Stimulated activated CD4-positive, alpha-beta T cell treated with anti-CD3 and anti-CD28 coated beads, Interleukin-1b, Interleukin-23, amount 100 ng/mL, for 4 hours (primary cell): ENCODE measurements around the gene STN1.

Experiments used
- DNase-seq, 2 donors: peaks; one replicate each; pipeline ENCODE4 v3.0.0-alpha.2; 2020; ENCODE audit warnings: low read depth in 2 of 2

The STN1 gene

GRCh38 chr10:103918053-103918846, at the start of gene STN1:
Gene STN1 (minus strand): TSS chr10:103918184. CDS start chr10:103917594, 590 bp downstream.
- peak; percentile 91 to 93 for DNase-seq

GRCh38 chr10:103967448-103968071, 49.6 kb upstream of the STN1 start:
- DNase-seq = peak in 1 of 2 donors; percentile 23

- DNase-seq = peak; percentile 76 to 81
These were observed 48.9 kb upstream of the STN1 start, which contains the start of gene SLK for GRCh38 chr10:103966671-103967447. Gene SLK (plus strand): TSS chr10:103967140. CDS start chr10:103967746, 606 bp downstream.

GRCh38 chr10:103960103-103960502, 42.1 kb upstream of the STN1 start:
- DNase-seq = no peak

GRCh38 chr10:103958996-103959395, 41.0 kb upstream of the STN1 start:
- DNase-seq = no peak

GRCh38 chr10:103954543-103954942, 36.6 kb upstream of the STN1 start:
- DNase-seq = no peak

GRCh38 chr10:103951942-103952341, 34.0 kb upstream of the STN1 start:
- no peak for DNase-seq

GRCh38 chr10:103951183-103951582, 33.2 kb upstream of the STN1 start:
- DNase-seq = no peak

GRCh38 chr10:103949728-103950127, 31.7 kb upstream of the STN1 start:
- no peak for DNase-seq

GRCh38 chr10:103947799-103948516, 30.0 kb upstream of the STN1 start:
- no peak for DNase-seq

- DNase-seq = no peak
These were observed 24.9 kb upstream of the STN1 start for GRCh38 chr10:103942866-103943265.

- no peak for DNase-seq
These were observed 23.8 kb upstream of the STN1 start for GRCh38 chr10:103941801-103942200.

GRCh38 chr10:103939522-103939921, 21.5 kb upstream of the STN1 start:
- DNase-seq = no peak

GRCh38 chr10:103936022-103936421, 18.0 kb upstream of the STN1 start:
- DNase-seq = no peak

GRCh38 chr10:103934308-103934707, 16.3 kb upstream of the STN1 start:
- DNase-seq = no peak

- DNase-seq = no peak
These were observed 15.7 kb upstream of the STN1 start for GRCh38 chr10:103933557-103934121.

- no peak for DNase-seq
These were observed 15.0 kb upstream of the STN1 start for GRCh38 chr10:103932971-103933370.

- DNase-seq = no peak
These were observed 14.3 kb upstream of the STN1 start for GRCh38 chr10:103932271-103932670.

- no peak for DNase-seq
These were observed 13.6 kb upstream of the STN1 start for GRCh38 chr10:103931603-103932002.

GRCh38 chr10:103930881-103931280, 12.9 kb upstream of the STN1 start:
- DNase-seq = no peak

- no peak for DNase-seq
These were observed 12.5 kb upstream of the STN1 start for GRCh38 chr10:103930449-103930848.
